ENCODE data around the gene SAPCD2. TPM values are rescaled to one million over a fixed set of nuclear protein-coding genes. Genes with fewer than 3 reads are reported as not detected.

The SAPCD2 gene
- total and polyA plus RNA-seq, 2 of the 8 experiments (the other 6 are each of a cell fraction or from before 2014, with no cell fraction given): 12.7 to 32.1 TPM

- no peak overlapping the region for H3K56ac ChIP-seq (replicated peaks; ENCODE audit: insufficient read length, low read depth, low read length)
- no peak overlapping the region for H3K27ac ChIP-seq (ENCODE audit: low read depth, low read length)
- H3K79me1 ChIP-seq (ENCODE audit: low read depth, low read length): no peaks in the 10 kb centered on the region
- ChIA-PET POLR2A (ENCODE audit: partially characterized antibody) (no interaction called here), CTCF (ENCODE audit: partially characterized antibody) (interaction anchor here (0.8 to 2.2 kb wide), 8 partner anchors 10 to 87 kb away, joined by 3 to 13 read pairs (median 4); partner anchors contain the start of gene TMEM210)
- H3K4me2 ChIP-seq (ENCODE audit: insufficient read depth in 1 of 2, low read depth in 2 of 2, low read length in 2 of 2): no peak overlapping the region
- DNase-seq (ENCODE audit: low read depth in 1 of 2, low spot score in 2 of 2) (no peak), FAIRE-seq (no peak)
- H3K79me2 ChIP-seq (ENCODE audit: control insufficient read depth in 1 of 2, insufficient read depth in 2 of 2, low read length in 2 of 2): no peaks in the 10 kb centered on the region
- H3K4ac ChIP-seq (replicated peaks; ENCODE audit: insufficient read length, low read depth, low read length): no peak overlapping the region
- no peak overlapping the region for H2BK120ac ChIP-seq (replicated peaks; ENCODE audit: low read depth, low read length)
- H4K5ac ChIP-seq (ENCODE audit: insufficient read length, low read depth, low read length): no peak overlapping the region
- H3K9ac ChIP-seq (replicated peaks in 1 of 4; ENCODE audit: extremely low read depth in 1 of 4, low read depth in 3 of 4, low read length in 3 of 4): no peak overlapping the region
- no peak overlapping the region for H4K91ac ChIP-seq (replicated peaks; ENCODE audit: insufficient read length, low read length)
- no peak overlapping the region for H2AK5ac ChIP-seq (ENCODE audit: low read depth, low read length)
- H3K23ac ChIP-seq (ENCODE audit: insufficient read length): no peak overlapping the region
- H4K8ac ChIP-seq (ENCODE audit: extremely low read depth, insufficient read depth, low read length): no peak overlapping the region
- no peaks in the 10 kb centered on the region for H3K9me3 ChIP-seq (ENCODE audit: insufficient read depth in 2 of 2, low read depth in 1 of 2, low read length in 1 of 2)
- peaks cover 12% of the 10 kb centered on the region; the same call in 1 of the 2 replicates for H3K23me2 ChIP-seq (ENCODE audit: low read depth, low read length)
- no peak overlapping the region for H2AFZ ChIP-seq (ENCODE audit: low read length)
- H2BK5ac ChIP-seq (ENCODE audit: low read depth, low read length): no peak overlapping the region
- no peak overlapping the region for H3K4me3 ChIP-seq (ENCODE audit: extremely low read depth in 1 of 4, insufficient read depth in 2 of 4, low read depth in 3 of 4, low read length in 4 of 4)
- H2BK15ac ChIP-seq (ENCODE audit: low read length): no peak overlapping the region
- no peaks in the 10 kb centered on the region for H3K36me3 ChIP-seq (ENCODE audit: control insufficient read depth in 2 of 4, insufficient read depth in 4 of 4, low read length in 3 of 4)
- 76% methylated on average over 9 of the region's 9 CpGs; no CpG with 5 or more reads in 1 of the 2 experiments for WGBS, 2 experiments (ENCODE audit: extremely low coverage in 1 of 2, insufficient coverage in 1 of 2, insufficient read length in 1 of 2, insufficient replicate concordance in 2 of 2, low coverage in 1 of 2, low lambda C conversion rate in 2 of 2, missing lambda C conversion rate in 1 of 2)
- H3K4me1 ChIP-seq (replicated peaks in 1 of 4; ENCODE audit: control insufficient read depth in 3 of 4, insufficient read depth in 4 of 4, low read length in 3 of 4): peaks cover 0 to 11% (median 4%) of the 10 kb centered on the region in 4 experiments; a peak in 4 of 7 replicates
- H2BK20ac ChIP-seq (ENCODE audit: low read length): no peak overlapping the region
- no peak overlapping the region for H3K18ac ChIP-seq (ENCODE audit: extremely low read depth, low read length)
- no peak overlapping the region for H3K14ac ChIP-seq (ENCODE audit: insufficient read length)
- peaks cover 2 to 23% (median 9%) of the 10 kb centered on the region in 4 experiments for H3K27me3 ChIP-seq (replicated peaks in 1 of 4; ENCODE audit: control insufficient read depth in 3 of 4, extremely low read depth in 1 of 4, insufficient read depth in 3 of 4, low read length in 3 of 4)
- H4K20me1 ChIP-seq (replicated peaks in 1 of 2; ENCODE audit: control insufficient read depth in 1 of 2, insufficient read depth in 2 of 2, low read length in 2 of 2): peaks cover 0 to 2% of the 10 kb centered on the region in 2 experiments
- no peak overlapping the region; the same call in 1 of the 2 replicates for H2BK12ac ChIP-seq (ENCODE audit: low read depth, low read length)
- TF ChIP-seq CHD1 (IDR thresholded peaks at IDR 0.05; ENCODE audit: low read depth, low read length) (no peak), CTBP2 (IDR thresholded peaks at IDR 0.05; ENCODE audit: borderline replicate concordance, insufficient read depth, insufficient read length, low read length) (no peak), KDM4A (IDR thresholded peaks at IDR 0.05; ENCODE audit: low read depth, low read length, severe bottlenecking) (no peak), ATF2 (IDR thresholded peaks at IDR 0.05; ENCODE audit: low read length) (no peak), RAD21 (IDR thresholded peaks at IDR 0.05 in 1 of 2, conservative IDR thresholded peaks at IDR 0.05 in 1 of 2; ENCODE audit: low read depth in 2 of 2, low read length in 2 of 2) (no peak), KDM1A (IDR thresholded peaks at IDR 0.05; ENCODE audit: borderline replicate concordance, low read length) (no peak), USF2 (IDR thresholded peaks at IDR 0.05; ENCODE audit: low read length) (no peak), EZH2 (IDR thresholded peaks at IDR 0.05; ENCODE audit: low read depth, low read length, severe bottlenecking) (no peak), KDM5A (IDR thresholded peaks at IDR 0.05; ENCODE audit: low read length) (no peak), NRF1 (IDR thresholded peaks at IDR 0.05; ENCODE audit: low read depth, low read length) (no peak)
Measured at GRCh38 chr9:137084526-137084925, 14.2 kb upstream of the SAPCD2 start.
